ENCODE measurements around the gene GNPTG.

DNA sequence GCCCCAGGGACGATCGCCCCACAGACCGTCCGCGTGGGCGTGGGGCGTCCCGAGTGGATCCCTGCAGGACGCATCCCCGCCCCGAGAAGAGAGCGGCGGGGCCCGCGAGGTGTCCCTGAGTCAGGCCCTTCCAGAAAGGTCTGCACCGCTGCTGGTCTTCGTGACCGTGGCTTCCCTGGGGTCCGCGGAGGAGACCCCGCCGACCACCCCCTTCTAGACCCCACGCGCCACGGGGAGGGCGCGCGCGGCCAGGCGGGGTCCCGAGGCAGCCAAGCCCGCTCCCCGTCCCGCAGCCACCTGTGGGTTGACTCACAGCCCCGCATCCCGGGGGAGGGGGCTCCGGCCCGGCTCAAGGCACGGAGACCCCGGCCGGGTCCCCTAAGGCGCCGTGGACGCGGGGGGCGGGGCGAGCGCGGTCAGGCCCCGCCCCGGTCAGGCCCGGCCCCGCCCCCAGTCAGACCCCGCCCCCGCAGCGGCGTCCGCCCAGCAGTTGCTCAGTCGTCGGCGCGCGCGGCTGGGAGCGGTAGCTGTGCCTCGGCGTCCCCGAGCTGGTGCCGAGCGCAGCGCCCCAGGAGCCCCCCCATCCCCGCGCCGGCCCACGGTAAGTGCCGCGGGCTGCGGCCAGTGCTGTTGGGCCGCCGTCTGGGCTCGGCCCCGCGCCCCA lies 18.4 kb upstream of the GNPTG start, which contains the start of gene BAIAP3:
- TF ChIP-seq, protein P1, sequence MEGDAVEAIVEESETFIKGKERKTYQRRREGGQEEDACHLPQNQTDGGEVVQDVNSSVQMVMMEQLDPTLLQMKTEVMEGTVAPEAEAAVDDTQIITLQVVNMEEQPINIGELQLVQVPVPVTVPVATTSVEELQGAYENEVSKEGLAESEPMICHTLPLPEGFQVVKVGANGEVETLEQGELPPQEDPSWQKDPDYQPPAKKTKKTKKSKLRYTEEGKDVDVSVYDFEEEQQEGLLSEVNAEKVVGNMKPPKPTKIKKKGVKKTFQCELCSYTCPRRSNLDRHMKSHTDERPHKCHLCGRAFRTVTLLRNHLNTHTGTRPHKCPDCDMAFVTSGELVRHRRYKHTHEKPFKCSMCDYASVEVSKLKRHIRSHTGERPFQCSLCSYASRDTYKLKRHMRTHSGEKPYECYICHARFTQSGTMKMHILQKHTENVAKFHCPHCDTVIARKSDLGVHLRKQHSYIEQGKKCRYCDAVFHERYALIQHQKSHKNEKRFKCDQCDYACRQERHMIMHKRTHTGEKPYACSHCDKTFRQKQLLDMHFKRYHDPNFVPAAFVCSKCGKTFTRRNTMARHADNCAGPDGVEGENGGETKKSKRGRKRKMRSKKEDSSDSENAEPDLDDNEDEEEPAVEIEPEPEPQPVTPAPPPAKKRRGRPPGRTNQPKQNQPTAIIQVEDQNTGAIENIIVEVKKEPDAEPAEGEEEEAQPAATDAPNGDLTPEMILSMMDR (IDR thresholded peaks at IDR 0.05): no peak
- TF ChIP-seq EZH2 (IDR thresholded peaks at IDR 0.05): no peak
- TF ChIP-seq EZH2phosphoT487 (IDR thresholded peaks at IDR 0.05): peak; percentile 5
